Coronary artery (tissue), 2 donors: ENCODE results near the gene STRIP1.

Experiments
- DNase-seq: peaks from one replicate; pipeline ENCODE4 v3.0.0-alpha.2; 2017; ENCODE audit warnings: low spot score
- H3K27ac ChIP-seq, 2 donors: fragments of 200-600 bp; sonication (generic); one replicate each; pipeline ENCODE4 v1.5.1; 2016 to 2019
- H3K4me3 ChIP-seq: fragments of 200-600 bp; sonication (generic); 2 replicates; pipeline ENCODE4 v1.5.1; 2016; ENCODE audit warnings: mild to moderate bottlenecking, moderate library complexity
- TF ChIP-seq, protein P1 (sequence below): fragments of 200-600 bp; sonication (generic); IDR thresholded peaks from one replicate; pipeline ENCODE4 v1.5.1; 2019; ENCODE audit warnings: antibody characterized with exemption

The STRIP1 gene

DNA sequence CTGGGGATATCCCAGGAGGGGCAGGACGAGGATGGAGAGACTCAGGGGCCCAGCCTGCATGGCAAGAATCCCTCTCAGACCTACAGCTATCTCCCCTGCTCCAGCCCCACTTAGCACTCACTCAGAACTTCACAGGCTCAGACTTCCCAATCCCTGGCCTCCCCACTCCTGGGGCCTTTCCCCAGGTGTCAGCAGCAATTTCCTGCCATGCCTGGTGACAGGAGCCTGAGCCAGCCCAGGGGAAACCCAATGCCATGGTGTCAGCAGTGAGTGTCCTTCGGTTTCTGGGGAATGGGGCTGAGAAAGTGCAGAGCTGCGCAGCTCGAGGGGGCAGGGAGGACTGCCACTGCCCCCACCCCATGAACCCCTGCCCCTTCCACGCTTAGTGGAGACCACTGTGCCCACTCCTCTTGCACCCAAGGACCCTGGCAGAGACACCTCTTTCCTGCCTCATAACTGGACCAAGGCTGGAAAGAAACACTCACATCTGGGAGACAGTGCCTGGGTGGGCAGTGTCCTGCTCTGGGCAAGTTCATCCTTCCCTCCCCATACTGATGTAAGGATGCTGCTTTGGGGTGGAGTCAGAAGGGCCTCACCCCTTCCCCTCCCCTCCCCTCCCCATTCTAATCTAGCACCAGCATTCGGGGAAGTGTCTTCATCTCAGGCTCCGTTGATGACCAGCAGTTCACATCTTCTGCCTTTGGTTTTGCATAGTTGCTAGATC lies 60.7 kb downstream of the STRIP1 start:
- no peak for DNase-seq
- Histone ChIP-seq H3K4me3 (no peak overlapping the region), H3K27ac (no peak overlapping the region)
- TF ChIP-seq, protein P1, sequence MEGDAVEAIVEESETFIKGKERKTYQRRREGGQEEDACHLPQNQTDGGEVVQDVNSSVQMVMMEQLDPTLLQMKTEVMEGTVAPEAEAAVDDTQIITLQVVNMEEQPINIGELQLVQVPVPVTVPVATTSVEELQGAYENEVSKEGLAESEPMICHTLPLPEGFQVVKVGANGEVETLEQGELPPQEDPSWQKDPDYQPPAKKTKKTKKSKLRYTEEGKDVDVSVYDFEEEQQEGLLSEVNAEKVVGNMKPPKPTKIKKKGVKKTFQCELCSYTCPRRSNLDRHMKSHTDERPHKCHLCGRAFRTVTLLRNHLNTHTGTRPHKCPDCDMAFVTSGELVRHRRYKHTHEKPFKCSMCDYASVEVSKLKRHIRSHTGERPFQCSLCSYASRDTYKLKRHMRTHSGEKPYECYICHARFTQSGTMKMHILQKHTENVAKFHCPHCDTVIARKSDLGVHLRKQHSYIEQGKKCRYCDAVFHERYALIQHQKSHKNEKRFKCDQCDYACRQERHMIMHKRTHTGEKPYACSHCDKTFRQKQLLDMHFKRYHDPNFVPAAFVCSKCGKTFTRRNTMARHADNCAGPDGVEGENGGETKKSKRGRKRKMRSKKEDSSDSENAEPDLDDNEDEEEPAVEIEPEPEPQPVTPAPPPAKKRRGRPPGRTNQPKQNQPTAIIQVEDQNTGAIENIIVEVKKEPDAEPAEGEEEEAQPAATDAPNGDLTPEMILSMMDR, result no peak

DNA sequence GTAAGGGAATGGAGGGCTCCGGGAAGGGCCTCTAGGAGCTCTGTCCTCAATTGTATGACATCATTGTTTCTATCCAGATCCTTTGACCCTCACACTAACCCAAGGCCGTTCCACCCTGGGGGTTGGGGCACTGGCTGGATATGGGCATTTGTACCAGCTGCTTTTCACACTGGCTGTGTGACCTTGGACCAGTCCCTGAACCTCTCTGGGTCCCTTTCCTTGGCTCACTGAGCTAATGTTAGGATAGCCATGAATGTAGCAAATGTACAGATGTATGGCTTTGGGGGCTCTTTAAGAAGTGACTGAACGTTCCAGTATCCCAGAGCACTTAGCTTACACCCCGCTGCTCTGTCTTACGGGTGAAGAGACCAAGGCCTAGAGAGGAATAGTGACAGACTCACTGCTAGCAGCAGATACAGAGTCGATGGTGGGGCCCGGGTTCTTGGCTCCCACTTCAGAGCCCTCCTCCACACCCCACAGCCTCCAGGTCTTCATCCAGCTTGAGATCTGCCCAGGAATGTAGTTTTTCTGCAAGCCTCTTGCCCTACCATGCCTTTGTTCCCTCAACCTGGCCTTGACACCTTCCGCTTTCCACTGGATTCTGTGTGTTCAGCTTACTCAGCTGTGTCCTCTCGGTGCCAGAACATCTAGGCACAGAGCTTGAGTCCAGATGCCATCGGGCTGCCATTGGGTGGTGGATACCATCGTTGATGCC lies 63.2 kb downstream of the STRIP1 start:
- DNase-seq, result no peak
- TF ChIP-seq, protein P1, result no peak
- Histone ChIP-seq H3K27ac (no peak overlapping the region), H3K4me3 (no peak overlapping the region)

DNA sequence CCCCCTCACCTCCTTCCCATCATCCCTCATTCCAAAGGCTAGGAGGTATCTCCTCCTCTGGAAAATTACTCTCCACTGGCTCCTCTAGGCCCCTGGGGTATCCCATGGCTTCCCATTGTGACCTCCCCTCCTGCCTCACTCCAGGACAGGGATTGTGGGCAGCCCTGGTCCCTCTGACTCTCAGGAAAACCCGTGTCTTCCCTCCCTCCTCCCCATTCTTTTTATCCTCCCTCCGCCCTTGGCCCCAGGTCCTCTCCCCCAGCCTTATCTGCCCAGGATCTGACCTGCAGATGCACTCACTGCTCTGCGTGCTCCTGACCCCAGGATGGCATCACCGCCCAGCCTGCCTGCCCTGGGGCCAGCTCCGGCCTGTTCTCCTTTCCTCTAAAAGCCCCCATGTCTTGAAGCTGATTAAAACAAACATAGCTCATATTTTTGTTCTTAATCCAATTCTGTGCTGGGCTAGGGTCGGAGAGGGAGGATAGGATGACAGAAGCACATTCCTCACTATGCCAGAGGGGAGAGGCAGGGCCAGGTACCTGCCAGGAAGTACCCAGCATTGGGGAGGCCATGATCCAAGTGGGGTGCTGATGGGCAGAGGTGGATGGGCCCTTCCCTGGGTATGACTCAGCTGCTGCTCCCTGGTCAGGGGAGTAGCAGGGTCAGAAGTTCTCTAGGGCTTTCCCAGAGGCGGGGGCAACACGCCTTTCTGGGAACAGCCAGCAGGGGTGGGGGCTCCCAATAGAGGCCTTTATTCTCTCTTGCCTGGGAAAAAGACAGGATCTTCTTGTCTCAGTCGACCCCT lies 64.0 kb downstream of the STRIP1 start:
- TF ChIP-seq, protein P1, result no peak
- no peak for DNase-seq
- Histone ChIP-seq H3K27ac (no peak overlapping the region), H3K4me3 (no peak overlapping the region)

DNA sequence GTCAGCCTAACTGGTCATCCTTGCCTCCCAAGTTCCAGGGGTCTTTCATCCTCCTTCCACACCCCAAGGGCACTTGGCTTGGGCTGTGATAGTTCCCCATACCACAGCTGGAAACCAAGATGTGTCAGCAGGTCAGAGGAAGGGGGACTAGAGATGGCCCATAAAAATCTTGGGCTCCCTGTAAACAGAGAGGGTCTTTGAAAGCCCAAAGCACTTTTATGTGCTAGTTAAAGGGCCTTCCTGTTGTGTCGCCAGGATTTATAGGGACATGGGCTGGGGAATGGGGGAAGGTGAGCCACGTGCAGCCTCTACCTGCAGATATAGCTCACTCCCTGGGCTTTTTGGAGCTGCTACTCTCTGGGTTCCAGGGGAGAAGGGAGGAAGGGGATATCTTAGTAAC lies 65.9 kb downstream of the STRIP1 start:
- no peak overlapping the region for H3K27ac ChIP-seq
- TF ChIP-seq, protein P1, result no peak
- no peak for DNase-seq
- H3K4me3 ChIP-seq, result no peak overlapping the region

DNA sequence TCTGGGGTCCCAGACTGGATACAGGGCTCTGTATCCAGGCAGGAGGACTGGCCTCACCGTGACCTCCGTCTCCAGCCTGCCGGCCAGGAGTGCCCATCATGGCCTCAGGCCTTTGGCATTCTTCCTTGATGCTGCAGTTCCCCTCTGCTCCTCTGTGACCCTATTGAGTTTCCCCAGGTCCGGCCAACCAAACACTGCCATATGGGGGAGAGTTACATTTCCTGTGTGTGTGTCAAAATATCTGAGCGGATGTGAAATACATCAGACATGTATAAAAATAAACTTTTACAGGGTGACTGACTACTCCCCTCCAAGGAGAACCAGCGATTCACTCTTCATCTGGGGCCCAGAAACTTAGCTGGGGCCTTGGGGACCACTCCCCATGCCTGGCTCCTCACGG lies 67.7 kb downstream of the STRIP1 start:
- Histone ChIP-seq H3K4me3 (no peak overlapping the region), H3K27ac (no peak overlapping the region)
- TF ChIP-seq, protein P1, result no peak
- DNase-seq, result no peak
